HCT116 (cell line): Measurements from ENCODE around the gene CLDN9. TPM values are rescaled to one million over a fixed set of nuclear protein-coding genes. Genes with fewer than 3 reads are reported as not detected.

Experiments used
- ATAC-seq: fragments of 200-7000 bp; cut with Tn5 transposase; 2 replicates; pipeline ENCODE4 v1.9.1; 2020; ENCODE audit warnings: mild to moderate bottlenecking, moderate library complexity
- BruUV-seq: library from RNA; stranded (reverse); fragments of 400-500 nt; replicated peaks from 2 replicates; lab custom pipeline; 2021; lab: Mats Ljungman, UMichigan
- CTCF ChIA-PET: fragments of 300-600 bp; sonication (Branson Sonifier 250); formaldehyde crosslinking; loops from one replicate; lab custom pipeline; 2021; ENCODE audit warnings: antibody characterized with exemption; lab: Charles Lee
- POLR2A ChIA-PET: fragments of 300-600, 350-600 bp; sonication (Branson Sonifier 250); formaldehyde crosslinking; loops from one replicate; lab custom pipeline; 2021; ENCODE audit warnings: antibody characterized with exemption; lab: Charles Lee
- RAD21 ChIA-PET, 2 experiments: fragments of 300-600 bp; sonication (Branson Sonifier 250); formaldehyde crosslinking; loops; one replicate each; lab custom pipeline; 2023; ENCODE audit warnings: low total read pairs in 2 of 2; ENCODE audit not compliant: uncharacterized antibody in 2 of 2, unreplicated experiment in 2 of 2, low non-redundant PET in 1 of 2; lab: Charles Lee
- DNase-seq: peaks from one replicate; pipeline ENCODE4 v3.0.0-alpha.2; 2010; ENCODE audit warnings: low read depth, low spot score
- H2AFZ ChIP-seq: fragments of 200-600 bp; shearing (Covaris generic), sonication (generic); 2 replicates; pipeline ENCODE4 v1.6.1; 2017; ENCODE audit warnings: low read depth, mixed run types, mixed read lengths, antibody characterized with exemption, low read length; ENCODE audit not compliant: poor library complexity, severe bottlenecking
- H3K27ac ChIP-seq: 2 replicates; pipeline ENCODE4 v1.5.1; 2012; ENCODE audit warnings: low read depth, low read length
- H3K27me3 ChIP-seq: fragments of 200-600 bp; sonication (generic); 2 replicates; pipeline ENCODE4 v1.6.1; 2016; ENCODE audit warnings: mixed run types, low read length, mixed read lengths; ENCODE audit not compliant: insufficient read depth
- H3K36me3 ChIP-seq, 2 experiments: fragments of 200-500 bp in 1 of 2; fragments of 200-600 bp in 1 of 2; sonication (Bioruptor generic) in 1 of 2; sonication (generic) in 1 of 2; 2 replicates each; pipeline versions ENCODE4 v1.5.1 to v1.6.1; 2014 to 2016; ENCODE audit warnings: low read length in 2 of 2, inconsistent platforms in 1 of 2, mixed read lengths in 1 of 2, mixed run types in 1 of 2; ENCODE audit not compliant: insufficient read depth in 2 of 2, control insufficient read depth in 1 of 2
- H3K4me1 ChIP-seq, 2 experiments: fragments of 200-600 bp in 1 of 2; sonication (generic) in 1 of 2; 2 replicates each; pipeline versions ENCODE4 v1.5.1 to v1.6.1; 2012 to 2017; ENCODE audit warnings: low read length in 2 of 2, inconsistent platforms in 1 of 2, mild to moderate bottlenecking in 1 of 2, mixed read lengths in 1 of 2, mixed run types in 1 of 2, moderate library complexity in 1 of 2; ENCODE audit not compliant: insufficient read depth in 2 of 2, control insufficient read depth in 1 of 2
- H3K4me2 ChIP-seq: fragments of 200-600 bp; sonication (generic); 2 replicates; pipeline ENCODE4 v1.6.1; 2017; ENCODE audit warnings: mixed run types, low read length, mixed read lengths
- H3K4me3 ChIP-seq, 2 experiments: fragments of 200-600 bp in 1 of 2; sonication (generic) in 1 of 2; replicated peaks in 1 of 2; 2 replicates each; pipeline ENCODE4 v1.5.1; 2011 to 2016; ENCODE audit warnings: low read length in 2 of 2, control low read depth in 1 of 2, low read depth in 1 of 2, mild to moderate bottlenecking in 1 of 2, mixed read lengths in 1 of 2, mixed run types in 1 of 2
- H3K79me2 ChIP-seq: fragments of 200-600 bp; sonication (generic); 2 replicates; pipeline ENCODE4 v1.6.1; 2017; ENCODE audit warnings: mild to moderate bottlenecking, mixed run types, low read length, moderate library complexity, mixed read lengths; ENCODE audit not compliant: insufficient read depth
- H3K9ac ChIP-seq: fragments of 200-600 bp; sonication (generic); 2 replicates; pipeline ENCODE4 v1.6.1; 2016; ENCODE audit warnings: low read length, mixed read lengths
- H3K9me2 ChIP-seq: fragments of 200-600 bp; sonication (generic), shearing (Covaris generic); 2 replicates; pipeline ENCODE4 v1.6.1; 2017; ENCODE audit warnings: mixed run types, mild to moderate bottlenecking, moderate library complexity; ENCODE audit not compliant: insufficient read depth
- H3K9me3 ChIP-seq, 2 experiments: fragments of 200-500 bp in 1 of 2; fragments of 200-600 bp in 1 of 2; sonication (Bioruptor generic) in 1 of 2; sonication (generic) in 1 of 2; 2 replicates each; pipeline ENCODE4 v1.6.1; 2014 to 2017; ENCODE audit warnings: low read length in 2 of 2, mixed read lengths in 2 of 2, inconsistent platforms in 1 of 2, low read depth in 1 of 2, mild to moderate bottlenecking in 1 of 2, mixed run types in 1 of 2, moderate library complexity in 1 of 2; ENCODE audit not compliant: control insufficient read depth in 1 of 2, insufficient read depth in 1 of 2
- H4K20me1 ChIP-seq: fragments of 200-600 bp; sonication (generic), shearing (Covaris generic); 2 replicates; pipeline ENCODE4 v1.6.1; 2017; ENCODE audit warnings: mixed run types, mild to moderate bottlenecking, moderate library complexity; ENCODE audit not compliant: insufficient read depth
- CEBPB ChIP-seq: IDR thresholded peaks from 2 replicates; pipeline ENCODE4 v1.6.1; 2012; ENCODE audit warnings: low read depth
- EGR1 ChIP-seq: IDR thresholded peaks from 2 replicates; pipeline ENCODE4 v1.6.1; 2012; ENCODE audit warnings: low read depth
- ELF1 ChIP-seq: IDR thresholded peaks from 2 replicates; pipeline ENCODE4 v1.6.1; 2012; ENCODE audit warnings: low read depth, borderline replicate concordance
- EZH2 ChIP-seq: fragments of 200-600 bp; sonication (generic); IDR thresholded peaks from 2 replicates; pipeline ENCODE4 v1.6.1; 2017; ENCODE audit warnings: antibody characterized with exemption, mixed run types
- EZH2phosphoT487 ChIP-seq: fragments of 200-600 bp; IDR thresholded peaks from 2 replicates; pipeline ENCODE4 v1.6.1; 2018; ENCODE audit warnings: antibody characterized with exemption, borderline replicate concordance
- FOSL1 ChIP-seq: IDR thresholded peaks from 2 replicates; pipeline ENCODE4 v1.6.1; 2012; ENCODE audit warnings: low read depth
- JUND ChIP-seq: IDR thresholded peaks from 2 replicates; pipeline ENCODE4 v1.6.1; 2012
- POLR2A ChIP-seq: IDR thresholded peaks from 2 replicates; pipeline ENCODE4 v1.7.0; 2011; ENCODE audit warnings: borderline replicate concordance; ENCODE audit not compliant: insufficient read depth, insufficient read length; ENCODE audit errors: extremely low read depth
- POLR2AphosphoS5 ChIP-seq: IDR thresholded peaks from 2 replicates; pipeline ENCODE4 v1.6.1; 2011; ENCODE audit warnings: mild to moderate bottlenecking, low read depth, low read length, moderate library complexity
- RAD21 ChIP-seq: IDR thresholded peaks from 2 replicates; pipeline ENCODE4 v1.6.1; 2012; ENCODE audit warnings: low read depth, mild to moderate bottlenecking
- SIN3A ChIP-seq: IDR thresholded peaks from 2 replicates; pipeline ENCODE4 v1.6.1; 2012; ENCODE audit warnings: low read depth
- SP1 ChIP-seq: IDR thresholded peaks from 2 replicates; pipeline ENCODE4 v1.6.1; 2012; ENCODE audit warnings: low read depth
- YY1 ChIP-seq: IDR thresholded peaks from 2 replicates; pipeline ENCODE4 v1.6.1; 2011; ENCODE audit warnings: low read length, low read depth, moderate library complexity, mild to moderate bottlenecking; ENCODE audit not compliant: insufficient replicate concordance; ENCODE audit errors: extremely low read depth
- ZFX ChIP-seq: fragments of 450-650 bp; IDR thresholded peaks from 2 replicates; pipeline ENCODE4 v1.6.1; 2017
- intact Hi-C: fragments of 100-400 bp; cut with micrococcal nuclease; formaldehyde crosslinking; loops from 2 replicates; pipeline ENCODE4 v1.10.0; 2022
- total RNA-seq: library from RNA; stranded (reverse); gene quantifications from one replicate; pipeline ENCODE4 v1.2.1, GENCODE V29; 2021; ENCODE audit not compliant: unreplicated experiment
- TF ChIP-seq, protein P1 (sequence below): IDR thresholded peaks from 2 replicates; pipeline ENCODE4 v1.6.1; 2012
- TF ChIP-seq, protein P2 (sequence below): IDR thresholded peaks from 2 replicates; pipeline ENCODE4 v1.6.1; 2012; ENCODE audit warnings: low read depth
- TF ChIP-seq, protein P3 (sequence below), 3 experiments: fragments of 200-600 bp in 1 of 3; sonication (generic) in 1 of 3; IDR thresholded peaks in 2 of 3; conservative IDR thresholded peaks in 1 of 3; 2 replicates each; pipeline ENCODE4 v1.5.1; 2012 to 2017; ENCODE audit warnings: low read depth in 2 of 3, low read length in 2 of 3, antibody characterized with exemption in 1 of 3, borderline replicate concordance in 1 of 3, control low read depth in 1 of 3, mild to moderate bottlenecking in 1 of 3, mixed read lengths in 1 of 3, mixed run types in 1 of 3, moderate library complexity in 1 of 3; ENCODE audit not compliant: insufficient read depth in 1 of 3
- TF ChIP-seq, protein P4 (sequence below): IDR thresholded peaks from 2 replicates; pipeline ENCODE4 v1.6.1; 2011; ENCODE audit warnings: mild to moderate bottlenecking, low read length, moderate library complexity; ENCODE audit not compliant: insufficient replicate concordance; ENCODE audit errors: extremely low read depth

The CLDN9 gene
- total RNA-seq, 1 experiment from 2014 or later, result 0.76 TPM

DNA sequence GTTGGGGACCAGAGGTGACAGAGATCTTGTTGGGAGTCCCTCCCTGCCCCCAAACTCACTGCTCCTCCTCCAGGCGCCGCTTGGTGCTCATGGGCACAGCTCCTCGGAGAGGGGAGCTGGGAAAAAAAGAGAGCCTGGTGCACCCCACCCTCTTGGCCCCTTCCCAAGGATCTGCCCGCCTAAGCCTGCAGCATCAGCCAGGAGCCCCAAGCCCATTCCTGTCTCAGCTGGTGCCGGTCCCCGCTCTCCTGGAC lies 10.6 kb downstream of the CLDN9 start:
- DNase-seq, result peak; percentile 73
- no peaks in the 10 kb centered on the region for H3K9me3 ChIP-seq
- intact Hi-C loops, result loop anchor here (5.0 kb wide), 2 partner anchors 41 to 866 kb away; partner anchors contain the start of genes PKMYT1 and TRAF7
- H3K9ac ChIP-seq, result peak overlapping the region; percentile 99
- H3K79me2 ChIP-seq, result peaks cover 26% of the 10 kb centered on the region; the same call in 1 of the 2 replicates
- ATAC-seq, result peak; percentile 23
- TF ChIP-seq, protein P1, sequence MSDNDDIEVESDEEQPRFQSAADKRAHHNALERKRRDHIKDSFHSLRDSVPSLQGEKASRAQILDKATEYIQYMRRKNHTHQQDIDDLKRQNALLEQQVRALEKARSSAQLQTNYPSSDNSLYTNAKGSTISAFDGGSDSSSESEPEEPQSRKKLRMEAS, result no peak
- TF ChIP-seq FOSL1 (no peak), YY1 (no peak), SIN3A (no peak), POLR2A (no peak), EZH2 (no peak), SP1 (no peak), EZH2phosphoT487 (no peak), EGR1 (no peak), POLR2AphosphoS5 (no peak; the same call in none of the 2 replicates), RAD21 (no peak), CEBPB (no peak), ELF1 (no peak), ZFX (no peak), JUND (no peak)
- TF ChIP-seq, protein P2, sequence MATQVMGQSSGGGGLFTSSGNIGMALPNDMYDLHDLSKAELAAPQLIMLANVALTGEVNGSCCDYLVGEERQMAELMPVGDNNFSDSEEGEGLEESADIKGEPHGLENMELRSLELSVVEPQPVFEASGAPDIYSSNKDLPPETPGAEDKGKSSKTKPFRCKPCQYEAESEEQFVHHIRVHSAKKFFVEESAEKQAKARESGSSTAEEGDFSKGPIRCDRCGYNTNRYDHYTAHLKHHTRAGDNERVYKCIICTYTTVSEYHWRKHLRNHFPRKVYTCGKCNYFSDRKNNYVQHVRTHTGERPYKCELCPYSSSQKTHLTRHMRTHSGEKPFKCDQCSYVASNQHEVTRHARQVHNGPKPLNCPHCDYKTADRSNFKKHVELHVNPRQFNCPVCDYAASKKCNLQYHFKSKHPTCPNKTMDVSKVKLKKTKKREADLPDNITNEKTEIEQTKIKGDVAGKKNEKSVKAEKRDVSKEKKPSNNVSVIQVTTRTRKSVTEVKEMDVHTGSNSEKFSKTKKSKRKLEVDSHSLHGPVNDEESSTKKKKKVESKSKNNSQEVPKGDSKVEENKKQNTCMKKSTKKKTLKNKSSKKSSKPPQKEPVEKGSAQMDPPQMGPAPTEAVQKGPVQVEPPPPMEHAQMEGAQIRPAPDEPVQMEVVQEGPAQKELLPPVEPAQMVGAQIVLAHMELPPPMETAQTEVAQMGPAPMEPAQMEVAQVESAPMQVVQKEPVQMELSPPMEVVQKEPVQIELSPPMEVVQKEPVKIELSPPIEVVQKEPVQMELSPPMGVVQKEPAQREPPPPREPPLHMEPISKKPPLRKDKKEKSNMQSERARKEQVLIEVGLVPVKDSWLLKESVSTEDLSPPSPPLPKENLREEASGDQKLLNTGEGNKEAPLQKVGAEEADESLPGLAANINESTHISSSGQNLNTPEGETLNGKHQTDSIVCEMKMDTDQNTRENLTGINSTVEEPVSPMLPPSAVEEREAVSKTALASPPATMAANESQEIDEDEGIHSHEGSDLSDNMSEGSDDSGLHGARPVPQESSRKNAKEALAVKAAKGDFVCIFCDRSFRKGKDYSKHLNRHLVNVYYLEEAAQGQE, result no peak
- TF ChIP-seq, protein P3, sequence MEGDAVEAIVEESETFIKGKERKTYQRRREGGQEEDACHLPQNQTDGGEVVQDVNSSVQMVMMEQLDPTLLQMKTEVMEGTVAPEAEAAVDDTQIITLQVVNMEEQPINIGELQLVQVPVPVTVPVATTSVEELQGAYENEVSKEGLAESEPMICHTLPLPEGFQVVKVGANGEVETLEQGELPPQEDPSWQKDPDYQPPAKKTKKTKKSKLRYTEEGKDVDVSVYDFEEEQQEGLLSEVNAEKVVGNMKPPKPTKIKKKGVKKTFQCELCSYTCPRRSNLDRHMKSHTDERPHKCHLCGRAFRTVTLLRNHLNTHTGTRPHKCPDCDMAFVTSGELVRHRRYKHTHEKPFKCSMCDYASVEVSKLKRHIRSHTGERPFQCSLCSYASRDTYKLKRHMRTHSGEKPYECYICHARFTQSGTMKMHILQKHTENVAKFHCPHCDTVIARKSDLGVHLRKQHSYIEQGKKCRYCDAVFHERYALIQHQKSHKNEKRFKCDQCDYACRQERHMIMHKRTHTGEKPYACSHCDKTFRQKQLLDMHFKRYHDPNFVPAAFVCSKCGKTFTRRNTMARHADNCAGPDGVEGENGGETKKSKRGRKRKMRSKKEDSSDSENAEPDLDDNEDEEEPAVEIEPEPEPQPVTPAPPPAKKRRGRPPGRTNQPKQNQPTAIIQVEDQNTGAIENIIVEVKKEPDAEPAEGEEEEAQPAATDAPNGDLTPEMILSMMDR (IDR thresholded peaks at IDR 0.05 in 2 of 3, conservative IDR thresholded peaks at IDR 0.05 in 1 of 3; ENCODE audit: borderline replicate concordance in 1 of 3, insufficient read depth in 1 of 3, low read depth in 2 of 3, low read length in 2 of 3), result no peak
- TF ChIP-seq, protein P4, sequence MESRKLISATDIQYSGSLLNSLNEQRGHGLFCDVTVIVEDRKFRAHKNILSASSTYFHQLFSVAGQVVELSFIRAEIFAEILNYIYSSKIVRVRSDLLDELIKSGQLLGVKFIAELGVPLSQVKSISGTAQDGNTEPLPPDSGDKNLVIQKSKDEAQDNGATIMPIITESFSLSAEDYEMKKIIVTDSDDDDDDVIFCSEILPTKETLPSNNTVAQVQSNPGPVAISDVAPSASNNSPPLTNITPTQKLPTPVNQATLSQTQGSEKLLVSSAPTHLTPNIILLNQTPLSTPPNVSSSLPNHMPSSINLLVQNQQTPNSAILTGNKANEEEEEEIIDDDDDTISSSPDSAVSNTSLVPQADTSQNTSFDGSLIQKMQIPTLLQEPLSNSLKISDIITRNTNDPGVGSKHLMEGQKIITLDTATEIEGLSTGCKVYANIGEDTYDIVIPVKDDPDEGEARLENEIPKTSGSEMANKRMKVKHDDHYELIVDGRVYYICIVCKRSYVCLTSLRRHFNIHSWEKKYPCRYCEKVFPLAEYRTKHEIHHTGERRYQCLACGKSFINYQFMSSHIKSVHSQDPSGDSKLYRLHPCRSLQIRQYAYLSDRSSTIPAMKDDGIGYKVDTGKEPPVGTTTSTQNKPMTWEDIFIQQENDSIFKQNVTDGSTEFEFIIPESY, result no peak
- H3K4me1 ChIP-seq, result peaks cover 26 to 64% of the 10 kb centered on the region in 2 experiments
- no peaks in the 10 kb centered on the region for H3K9me2 ChIP-seq
- ChIA-PET RAD21 (interaction anchor here in 1 of 2 experiments (1.0 kb wide), 1 partner anchor 20 kb away, joined by 3 read pairs; no protein-coding TSS in a partner anchor), POLR2A (interaction anchor here (0.7 to 8.2 kb wide), 11 partner anchors 8 to 868 kb away, joined by 3 to 188 read pairs (median 6); partner anchors contain the start of genes KREMEN2, TRAF7 and ZNF213), CTCF (interaction anchor here (1.1 to 6.1 kb wide), 5 partner anchors 8 to 19 kb away, joined by 3 to 39 read pairs (median 4); partner anchors contain the start of gene CLDN9)
- H2AFZ ChIP-seq, result no peak overlapping the region
- H3K4me3 ChIP-seq, result peak overlapping the region; percentile 94 to 95
- peak overlapping the region; percentile 100 for H3K27ac ChIP-seq
- H3K27me3 ChIP-seq, result no peaks in the 10 kb centered on the region
- no peaks in the 10 kb centered on the region for H4K20me1 ChIP-seq
- H3K36me3 ChIP-seq, result peaks cover 8 to 32% of the 10 kb centered on the region in 2 experiments; a peak in 2 of 4 replicates
- BruUV-seq, result no TSS peak
- peak overlapping the region; percentile 86 for H3K4me2 ChIP-seq
